ENCODE results near the gene PLXNA2. TPM values are rescaled to one million over a fixed set of nuclear protein-coding genes. Genes with fewer than 3 reads are reported as not detected.

The PLXNA2 gene
- total RNA-seq, 2 donors from 2014 or later, result 7.3 to 8.9 TPM

- intact Hi-C loops (cut with DNase I), result no loop called here
Observed at GRCh38 chr1:208003241-208003640, 240.9 kb downstream of the PLXNA2 start.

GRCh38 chr1:208002672-208003071 is 241.5 kb downstream of the PLXNA2 start:
- TF ChIP-seq POLR2AphosphoS5 (IDR thresholded peaks at IDR 0.05), result no peak
- no peak for TF ChIP-seq POLR2A (IDR thresholded peaks at IDR 0.05)
- no peak for TF ChIP-seq CTCF (IDR thresholded peaks at IDR 0.05)
- intact Hi-C loops (cut with DNase I), result no loop called here
- no peaks in the 10 kb centered on the region for H3K27me3 ChIP-seq (replicated peaks; ENCODE audit: insufficient read depth)
- no peaks in the 10 kb centered on the region for H3K4me1 ChIP-seq (replicated peaks)
- H3K36me3 ChIP-seq, result no peaks in the 10 kb centered on the region
- no peaks in the 10 kb centered on the region for H3K9me3 ChIP-seq
- WGBS, result 74% methylated on average over 8 of the region's 8 CpGs
- H3K4me3 ChIP-seq, result no peak overlapping the region
- no peak for DNase-seq (ENCODE audit: low spot score)
- H3K27ac ChIP-seq, result no peak overlapping the region

More at GRCh38 chr1:208003241-208003640, 240.9 kb downstream of the PLXNA2 start:
- Histone ChIP-seq H3K9me3 (no peaks in the 10 kb centered on the region), H3K27ac (no peak overlapping the region), H3K36me3 (no peaks in the 10 kb centered on the region), H3K4me1 (replicated peaks) (no peaks in the 10 kb centered on the region), H3K4me3 (no peak overlapping the region), H3K27me3 (replicated peaks; ENCODE audit: insufficient read depth) (no peaks in the 10 kb centered on the region)
- TF ChIP-seq POLR2AphosphoS5 (IDR thresholded peaks at IDR 0.05), result no peak
- 93% methylated on average over 7 of the region's 7 CpGs for WGBS
- no peak for DNase-seq (ENCODE audit: low spot score)

- WGBS, result 98% methylated on average over 6 of the region's 6 CpGs
Observed at GRCh38 chr1:208002078-208002477, 242.1 kb downstream of the PLXNA2 start.

GRCh38 chr1:208000504-208000903 is 243.7 kb downstream of the PLXNA2 start:
- 68% methylated on average over 4 of the region's 4 CpGs for WGBS
- intact Hi-C loops (cut with DNase I), result no loop called here
- no peak for DNase-seq (ENCODE audit: low spot score)
- no peak overlapping the region for H3K4me3 ChIP-seq
- no peaks in the 10 kb centered on the region for H3K27me3 ChIP-seq (replicated peaks; ENCODE audit: insufficient read depth)
- TF ChIP-seq POLR2A (IDR thresholded peaks at IDR 0.05) (no peak), CTCF (IDR thresholded peaks at IDR 0.05) (no peak), POLR2AphosphoS5 (IDR thresholded peaks at IDR 0.05) (no peak)
- H3K4me1 ChIP-seq (replicated peaks), result no peaks in the 10 kb centered on the region
- no peak overlapping the region for H3K27ac ChIP-seq
- H3K36me3 ChIP-seq, result no peaks in the 10 kb centered on the region
- no peaks in the 10 kb centered on the region for H3K9me3 ChIP-seq

More at GRCh38 chr1:208002078-208002477, 242.1 kb downstream of the PLXNA2 start:
- Histone ChIP-seq H3K9me3 (no peaks in the 10 kb centered on the region), H3K27ac (no peak overlapping the region), H3K4me1 (replicated peaks) (no peaks in the 10 kb centered on the region), H3K36me3 (no peaks in the 10 kb centered on the region), H3K4me3 (no peak overlapping the region), H3K27me3 (replicated peaks; ENCODE audit: insufficient read depth) (no peaks in the 10 kb centered on the region)
- intact Hi-C loops (cut with DNase I), result no loop called here
- TF ChIP-seq CTCF (IDR thresholded peaks at IDR 0.05), result no peak
- no peak for TF ChIP-seq POLR2A (IDR thresholded peaks at IDR 0.05)
- TF ChIP-seq POLR2AphosphoS5 (IDR thresholded peaks at IDR 0.05), result no peak
- DNase-seq (ENCODE audit: low spot score), result no peak

GRCh38 chr1:207999972-208000371 is 244.2 kb downstream of the PLXNA2 start:
- Histone ChIP-seq H3K36me3 (no peaks in the 10 kb centered on the region), H3K27ac (no peak overlapping the region), H3K4me3 (no peak overlapping the region), H3K27me3 (replicated peaks; ENCODE audit: insufficient read depth) (no peaks in the 10 kb centered on the region), H3K4me1 (replicated peaks) (no peaks in the 10 kb centered on the region), H3K9me3 (no peaks in the 10 kb centered on the region)
- TF ChIP-seq CTCF (IDR thresholded peaks at IDR 0.05), result no peak
- intact Hi-C loops (cut with DNase I), result no loop called here
- no peak for DNase-seq (ENCODE audit: low spot score)
